Measurements from ENCODE around the gene RRAS2.

DNA sequence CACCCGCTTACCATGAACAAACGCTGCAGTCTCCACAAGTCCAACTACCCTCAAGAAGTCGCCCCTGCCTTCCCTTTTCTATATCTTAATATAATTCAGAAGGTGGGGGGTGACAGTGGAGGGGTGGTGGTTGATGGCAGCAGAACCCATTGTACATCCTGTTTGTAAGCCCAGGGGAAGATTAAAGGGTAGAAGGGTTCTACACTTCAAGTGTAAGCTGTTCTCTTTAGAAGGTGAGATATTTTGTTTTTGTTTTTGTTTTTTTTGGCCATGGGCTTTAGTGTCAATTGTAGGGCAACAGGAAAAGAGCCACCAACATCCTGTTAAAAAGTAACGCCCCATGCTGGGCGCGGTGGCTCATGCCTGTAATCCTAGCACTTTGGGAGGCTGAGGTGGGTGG is 34.9 kb upstream of the RRAS2 start:
- TF ChIP-seq, protein P1, sequence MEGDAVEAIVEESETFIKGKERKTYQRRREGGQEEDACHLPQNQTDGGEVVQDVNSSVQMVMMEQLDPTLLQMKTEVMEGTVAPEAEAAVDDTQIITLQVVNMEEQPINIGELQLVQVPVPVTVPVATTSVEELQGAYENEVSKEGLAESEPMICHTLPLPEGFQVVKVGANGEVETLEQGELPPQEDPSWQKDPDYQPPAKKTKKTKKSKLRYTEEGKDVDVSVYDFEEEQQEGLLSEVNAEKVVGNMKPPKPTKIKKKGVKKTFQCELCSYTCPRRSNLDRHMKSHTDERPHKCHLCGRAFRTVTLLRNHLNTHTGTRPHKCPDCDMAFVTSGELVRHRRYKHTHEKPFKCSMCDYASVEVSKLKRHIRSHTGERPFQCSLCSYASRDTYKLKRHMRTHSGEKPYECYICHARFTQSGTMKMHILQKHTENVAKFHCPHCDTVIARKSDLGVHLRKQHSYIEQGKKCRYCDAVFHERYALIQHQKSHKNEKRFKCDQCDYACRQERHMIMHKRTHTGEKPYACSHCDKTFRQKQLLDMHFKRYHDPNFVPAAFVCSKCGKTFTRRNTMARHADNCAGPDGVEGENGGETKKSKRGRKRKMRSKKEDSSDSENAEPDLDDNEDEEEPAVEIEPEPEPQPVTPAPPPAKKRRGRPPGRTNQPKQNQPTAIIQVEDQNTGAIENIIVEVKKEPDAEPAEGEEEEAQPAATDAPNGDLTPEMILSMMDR (conservative IDR thresholded peaks at IDR 0.05 in 1 of 2, IDR thresholded peaks at IDR 0.05 in 1 of 2; ENCODE audit: extremely low read depth in 1 of 2, insufficient read depth in 1 of 2, low read depth in 1 of 2, low read length in 2 of 2), result no peak
- TF ChIP-seq EZH2 (IDR thresholded peaks at IDR 0.05; ENCODE audit: borderline replicate concordance, low read length), result no peak
